Measurements from ENCODE around the gene NTM.

DNA sequence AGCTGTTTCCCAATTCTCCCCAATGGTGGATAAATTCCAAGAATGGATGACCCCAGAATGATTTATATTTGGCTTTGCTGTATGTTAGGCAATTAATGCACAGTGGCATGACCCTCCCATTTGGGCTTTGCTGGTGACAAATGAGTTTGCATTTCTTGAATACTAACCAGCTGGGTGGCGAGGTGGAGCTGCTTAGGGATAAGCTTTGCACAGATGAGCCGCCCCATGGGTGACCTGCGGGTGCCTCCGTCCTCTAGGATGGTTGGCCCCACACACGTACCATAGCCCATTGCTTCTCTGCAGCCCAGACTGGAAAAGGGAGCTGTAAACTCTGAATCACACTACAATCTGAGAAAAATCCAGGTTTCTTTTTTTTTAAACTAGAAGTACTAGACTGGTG, 94.6 kb downstream of the NTM start:
- TF ChIP-seq POLR2A (IDR thresholded peaks at IDR 0.05) (no peak), EP300 (IDR thresholded peaks at IDR 0.05) (no peak)
- TF ChIP-seq, protein P1, sequence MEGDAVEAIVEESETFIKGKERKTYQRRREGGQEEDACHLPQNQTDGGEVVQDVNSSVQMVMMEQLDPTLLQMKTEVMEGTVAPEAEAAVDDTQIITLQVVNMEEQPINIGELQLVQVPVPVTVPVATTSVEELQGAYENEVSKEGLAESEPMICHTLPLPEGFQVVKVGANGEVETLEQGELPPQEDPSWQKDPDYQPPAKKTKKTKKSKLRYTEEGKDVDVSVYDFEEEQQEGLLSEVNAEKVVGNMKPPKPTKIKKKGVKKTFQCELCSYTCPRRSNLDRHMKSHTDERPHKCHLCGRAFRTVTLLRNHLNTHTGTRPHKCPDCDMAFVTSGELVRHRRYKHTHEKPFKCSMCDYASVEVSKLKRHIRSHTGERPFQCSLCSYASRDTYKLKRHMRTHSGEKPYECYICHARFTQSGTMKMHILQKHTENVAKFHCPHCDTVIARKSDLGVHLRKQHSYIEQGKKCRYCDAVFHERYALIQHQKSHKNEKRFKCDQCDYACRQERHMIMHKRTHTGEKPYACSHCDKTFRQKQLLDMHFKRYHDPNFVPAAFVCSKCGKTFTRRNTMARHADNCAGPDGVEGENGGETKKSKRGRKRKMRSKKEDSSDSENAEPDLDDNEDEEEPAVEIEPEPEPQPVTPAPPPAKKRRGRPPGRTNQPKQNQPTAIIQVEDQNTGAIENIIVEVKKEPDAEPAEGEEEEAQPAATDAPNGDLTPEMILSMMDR (IDR thresholded peaks at IDR 0.05) = no peak
